WERI-Rb-1 (cell line): Measurements from ENCODE around the gene PTPRN2.

ENCODE experiments used
- DNase-seq: peaks from one replicate; pipeline ENCODE4 v3.0.0-alpha.2; 2020
- H3K27ac ChIP-seq: fragments of 250-450 bp; sonication (Bioruptor Pico); 2 replicates; pipeline ENCODE4 v1.5.1; 2020; ENCODE audit warnings: mild to moderate bottlenecking, moderate library complexity
- H3K27me3 ChIP-seq: fragments of 250-450 bp; sonication (Bioruptor Pico); 2 replicates; pipeline ENCODE4 v1.5.1; 2021; ENCODE audit warnings: mild to moderate bottlenecking, low read depth, moderate library complexity; ENCODE audit not compliant: insufficient read depth, severe bottlenecking
- H3K36me3 ChIP-seq: fragments of 250-450 bp; sonication (Bioruptor Pico); 2 replicates; pipeline ENCODE4 v1.5.1; 2020; ENCODE audit warnings: mild to moderate bottlenecking, moderate library complexity
- H3K4me3 ChIP-seq: 2 replicates; pipeline ENCODE4 v1.5.1; 2011; ENCODE audit warnings: low read depth, mild to moderate bottlenecking, control low read depth, low read length
- H3K9me3 ChIP-seq: fragments of 250-450 bp; sonication (Bioruptor Pico); 2 replicates; pipeline ENCODE4 v1.5.1; 2021; ENCODE audit warnings: mild to moderate bottlenecking, moderate library complexity; ENCODE audit not compliant: severe bottlenecking
- CTCF ChIP-seq: IDR thresholded peaks from 2 replicates; pipeline ENCODE4 v1.5.1; 2011; ENCODE audit warnings: low read depth, mild to moderate bottlenecking, control low read depth, inconsistent platforms, low read length

The PTPRN2 gene

GRCh38 chr7:158072991-158073730, 514.5 kb downstream of the PTPRN2 start:
- H3K9me3 ChIP-seq = no peaks in the 10 kb centered on the region
- H3K4me3 ChIP-seq = no peak overlapping the region
- TF ChIP-seq CTCF = no peak
- H3K36me3 ChIP-seq = no peaks in the 10 kb centered on the region
- DNase-seq = no peak
- H3K27ac ChIP-seq = no peak overlapping the region
- H3K27me3 ChIP-seq = no peaks in the 10 kb centered on the region

GRCh38 chr7:158070222-158070920, 517.3 kb downstream of the PTPRN2 start:
- Histone ChIP-seq H3K36me3 (no peaks in the 10 kb centered on the region), H3K27ac (no peak overlapping the region), H3K9me3 (no peaks in the 10 kb centered on the region), H3K27me3 (no peaks in the 10 kb centered on the region), H3K4me3 (no peak overlapping the region)
- TF ChIP-seq CTCF = no peak
- no peak for DNase-seq

GRCh38 chr7:158068853-158069252, 518.8 kb downstream of the PTPRN2 start:
- no peaks in the 10 kb centered on the region for H3K36me3 ChIP-seq
- no peak for TF ChIP-seq CTCF
- H3K27me3 ChIP-seq = no peaks in the 10 kb centered on the region
- no peaks in the 10 kb centered on the region for H3K9me3 ChIP-seq
- no peak overlapping the region for H3K4me3 ChIP-seq
- no peak for DNase-seq
- no peak overlapping the region for H3K27ac ChIP-seq

- no peaks in the 10 kb centered on the region for H3K27me3 ChIP-seq
- no peak for TF ChIP-seq CTCF
- DNase-seq = no peak
- no peak overlapping the region for H3K27ac ChIP-seq
- H3K36me3 ChIP-seq = no peaks in the 10 kb centered on the region
- no peaks in the 10 kb centered on the region for H3K9me3 ChIP-seq
- H3K4me3 ChIP-seq = no peak overlapping the region
Observed at GRCh38 chr7:158067931-158068482, 519.6 kb downstream of the PTPRN2 start.

GRCh38 chr7:158067219-158067930, 520.2 kb downstream of the PTPRN2 start:
- no peak overlapping the region for H3K27ac ChIP-seq
- DNase-seq = no peak
- no peaks in the 10 kb centered on the region for H3K36me3 ChIP-seq
- TF ChIP-seq CTCF = no peak
- H3K9me3 ChIP-seq = no peaks in the 10 kb centered on the region
- H3K4me3 ChIP-seq = no peak overlapping the region
- H3K27me3 ChIP-seq = no peaks in the 10 kb centered on the region
